ENCODE data around the gene SYMPK. TPM values are rescaled to one million over a fixed set of nuclear protein-coding genes. Genes with fewer than 3 reads are reported as not detected.

SYMPK gene
- total RNA-seq, 1 donor from 2014 or later: 107 TPM

GRCh38 chr19:45785781-45786532 is 77.0 kb downstream of the SYMPK start:
- intact Hi-C loops (cut with micrococcal nuclease): no loop called here

- intact Hi-C loops (cut with micrococcal nuclease): no loop called here
Observed at GRCh38 chr19:45785097-45785496, 77.8 kb downstream of the SYMPK start.

- intact Hi-C loops (cut with micrococcal nuclease): no loop called here
Observed at GRCh38 chr19:45784096-45784495, 78.9 kb downstream of the SYMPK start.

DNA sequence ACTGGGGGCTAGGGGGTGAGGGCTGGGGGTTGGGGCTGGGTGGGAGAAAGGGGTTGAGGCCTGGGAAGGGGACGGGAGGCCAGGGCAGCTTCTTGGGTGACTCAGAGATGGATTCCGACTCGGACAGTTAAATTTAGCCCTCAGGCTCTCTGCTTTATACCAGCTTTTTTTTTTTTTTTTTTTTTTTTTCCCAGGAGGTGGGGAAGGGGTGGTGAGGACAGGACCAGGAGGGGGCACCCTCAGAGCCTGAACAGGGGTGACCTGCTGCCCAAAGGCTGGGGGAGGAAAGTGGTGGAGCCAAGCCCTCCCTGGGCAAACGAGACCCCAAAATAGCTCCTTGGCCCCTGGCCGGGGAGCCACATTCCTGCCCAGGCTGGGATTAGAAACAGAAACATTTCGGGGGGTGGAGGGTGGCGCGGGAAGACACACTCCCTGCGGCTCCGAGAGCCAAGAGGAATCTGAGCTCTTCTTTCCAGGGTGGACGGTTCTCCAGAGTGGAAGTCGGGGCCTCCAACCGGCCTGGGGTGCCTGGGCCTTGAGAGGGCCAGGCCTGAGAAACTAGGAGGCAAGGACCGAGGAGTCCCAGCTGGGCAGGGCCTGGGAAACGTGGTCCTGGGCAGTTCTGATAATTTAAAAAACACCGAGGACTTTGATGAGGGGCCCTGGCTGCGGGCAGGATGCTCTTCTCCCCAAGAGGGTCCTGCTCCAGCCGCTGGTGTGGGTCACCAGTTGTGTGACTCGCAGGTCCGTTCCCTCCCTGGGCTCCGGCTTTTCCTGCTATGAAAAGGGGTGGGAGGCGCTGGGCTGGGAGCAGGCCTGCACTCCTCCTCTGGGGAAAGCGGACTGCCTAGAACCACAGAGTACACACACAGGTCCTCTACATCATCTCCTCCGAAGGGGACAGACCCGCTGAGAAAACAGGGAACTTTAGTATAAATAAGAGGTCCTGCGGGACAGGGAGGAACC is 79.8 kb downstream of the SYMPK start:
- intact Hi-C loops (cut with micrococcal nuclease): no loop called here

DNA sequence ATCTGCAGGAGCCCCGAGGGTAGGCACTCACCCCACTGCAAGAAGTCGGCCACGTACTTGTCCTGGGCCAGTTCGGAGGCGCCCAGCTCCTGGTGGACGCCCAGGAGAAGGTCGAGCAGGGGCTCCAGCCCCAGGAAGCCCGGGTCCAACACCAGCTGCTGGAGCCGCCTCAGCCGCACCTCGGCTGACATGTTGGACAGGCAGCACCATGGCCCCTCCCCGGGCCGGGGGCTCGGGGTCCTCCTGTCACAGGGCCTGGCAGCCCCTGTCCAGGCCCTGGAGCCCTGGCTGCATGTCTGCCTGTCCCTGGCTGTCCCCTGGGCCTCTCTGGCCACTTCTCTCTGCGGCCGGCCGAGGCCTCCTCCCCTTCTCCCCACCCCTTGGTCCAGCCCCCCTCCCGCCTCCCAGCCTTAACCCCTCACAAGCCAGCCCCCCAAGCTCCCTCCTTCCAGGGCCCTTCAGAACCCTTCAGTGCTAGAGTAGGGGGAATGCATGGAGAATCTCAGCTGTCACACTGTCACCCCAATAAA is 80.7 kb downstream of the SYMPK start, which contains the start of gene DMPK:
Gene DMPK (minus strand): TSS at position 329 of the 530 bp plus-strand sequence. CDS start 138 bp downstream, at position 191.
- intact Hi-C loops (cut with micrococcal nuclease): no loop called here

DNA sequence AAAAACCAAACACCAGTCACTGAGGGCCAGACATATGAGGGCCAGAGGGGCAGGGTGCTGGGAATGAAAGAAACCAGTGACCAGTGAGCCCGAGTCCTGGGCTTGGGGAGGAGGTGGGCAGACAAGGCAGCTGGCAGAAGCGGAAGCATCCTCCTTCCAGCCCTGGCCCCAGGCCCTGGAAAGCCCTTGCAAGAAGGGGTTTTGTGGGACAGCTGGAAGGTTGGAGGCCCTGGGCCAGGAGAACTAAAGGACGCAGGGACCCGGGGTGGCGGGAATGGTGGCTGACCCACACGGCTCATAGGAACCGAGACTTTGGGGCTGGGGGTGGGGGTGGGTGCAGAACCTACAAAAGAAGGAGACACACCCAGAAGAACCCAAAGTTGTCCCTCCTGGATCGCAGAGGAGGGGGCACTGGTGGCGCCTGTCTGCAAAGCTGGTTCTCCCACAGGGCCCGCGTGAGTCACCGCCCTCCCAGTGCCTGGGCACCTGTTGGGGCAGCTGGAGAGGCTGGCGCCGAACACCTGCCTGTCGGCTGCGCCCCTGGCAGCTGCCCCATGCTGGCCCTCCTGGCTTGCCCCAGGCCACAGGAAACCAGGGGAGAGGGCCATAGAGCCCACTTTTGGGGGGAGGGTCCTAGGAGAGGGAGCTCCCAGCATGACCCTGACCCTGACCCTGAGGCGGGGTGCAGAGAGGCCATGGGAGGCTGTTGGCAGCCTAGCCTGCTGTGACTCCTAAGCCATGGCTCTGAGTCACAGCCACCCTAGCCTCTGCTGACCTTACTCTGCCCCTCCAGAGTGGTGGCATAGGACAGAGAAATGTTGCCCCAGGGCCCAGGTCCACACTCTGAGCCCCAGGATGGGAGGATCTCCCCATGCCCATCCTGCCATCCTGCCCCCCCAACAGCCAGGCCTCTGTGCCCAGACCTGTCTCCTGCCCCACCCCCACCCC is 81.5 kb downstream of the SYMPK start:
- intact Hi-C loops (cut with micrococcal nuclease): no loop called here

DNA sequence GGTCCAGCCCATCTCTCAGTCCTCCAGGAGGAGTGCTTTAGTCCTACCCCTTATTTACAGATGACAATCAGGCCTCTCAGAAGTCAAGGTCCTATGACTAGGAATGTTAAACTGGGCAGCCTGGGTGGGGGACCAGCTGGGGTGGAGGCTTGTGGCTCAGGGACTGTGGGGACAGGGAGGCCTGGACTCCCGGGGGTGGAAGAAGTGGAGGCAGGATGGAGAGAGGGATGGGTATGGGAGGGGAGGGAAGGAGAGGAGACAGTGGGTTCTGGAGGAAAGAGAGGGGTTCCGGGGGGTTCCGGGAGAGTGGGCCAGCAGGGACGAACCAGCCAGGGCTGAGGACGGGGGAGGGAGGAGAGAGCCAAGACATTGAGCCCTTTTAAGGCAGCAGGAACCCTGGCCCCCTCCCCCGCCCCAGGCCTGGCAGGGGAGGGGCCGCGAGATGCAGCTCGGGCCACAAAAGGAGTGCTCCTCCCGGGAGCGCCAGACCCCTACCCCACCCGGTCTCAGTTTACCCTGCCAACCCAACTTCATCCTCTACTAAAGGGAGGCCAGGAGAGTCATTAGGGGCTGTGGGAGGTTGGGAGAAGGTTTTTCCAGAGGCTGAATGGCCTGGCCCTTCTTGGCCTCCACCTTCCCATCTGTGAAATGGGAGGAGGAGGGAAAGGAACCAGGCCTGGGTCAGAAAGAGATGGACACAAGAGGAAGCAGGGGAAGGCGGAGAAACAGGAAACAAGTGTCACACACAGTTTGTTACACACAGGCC is 82.3 kb downstream of the SYMPK start:
- intact Hi-C loops (cut with micrococcal nuclease): no loop called here

DNA sequence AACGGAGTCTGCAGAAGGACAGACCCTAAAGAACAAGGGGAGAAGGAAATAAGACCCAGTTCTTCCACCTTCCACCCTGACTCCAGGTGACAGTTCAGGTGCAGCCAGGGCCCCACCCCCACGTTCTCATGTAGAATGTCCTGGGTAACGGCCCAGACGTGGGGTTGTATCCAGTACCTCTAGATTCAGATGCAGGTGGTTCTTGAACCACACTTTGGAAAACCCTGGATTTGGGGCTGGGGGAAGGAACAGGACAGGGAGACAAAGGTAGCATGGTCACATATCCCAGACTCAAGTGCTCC is 82.8 kb downstream of the SYMPK start:
- intact Hi-C loops (cut with micrococcal nuclease): no loop called here

DNA sequence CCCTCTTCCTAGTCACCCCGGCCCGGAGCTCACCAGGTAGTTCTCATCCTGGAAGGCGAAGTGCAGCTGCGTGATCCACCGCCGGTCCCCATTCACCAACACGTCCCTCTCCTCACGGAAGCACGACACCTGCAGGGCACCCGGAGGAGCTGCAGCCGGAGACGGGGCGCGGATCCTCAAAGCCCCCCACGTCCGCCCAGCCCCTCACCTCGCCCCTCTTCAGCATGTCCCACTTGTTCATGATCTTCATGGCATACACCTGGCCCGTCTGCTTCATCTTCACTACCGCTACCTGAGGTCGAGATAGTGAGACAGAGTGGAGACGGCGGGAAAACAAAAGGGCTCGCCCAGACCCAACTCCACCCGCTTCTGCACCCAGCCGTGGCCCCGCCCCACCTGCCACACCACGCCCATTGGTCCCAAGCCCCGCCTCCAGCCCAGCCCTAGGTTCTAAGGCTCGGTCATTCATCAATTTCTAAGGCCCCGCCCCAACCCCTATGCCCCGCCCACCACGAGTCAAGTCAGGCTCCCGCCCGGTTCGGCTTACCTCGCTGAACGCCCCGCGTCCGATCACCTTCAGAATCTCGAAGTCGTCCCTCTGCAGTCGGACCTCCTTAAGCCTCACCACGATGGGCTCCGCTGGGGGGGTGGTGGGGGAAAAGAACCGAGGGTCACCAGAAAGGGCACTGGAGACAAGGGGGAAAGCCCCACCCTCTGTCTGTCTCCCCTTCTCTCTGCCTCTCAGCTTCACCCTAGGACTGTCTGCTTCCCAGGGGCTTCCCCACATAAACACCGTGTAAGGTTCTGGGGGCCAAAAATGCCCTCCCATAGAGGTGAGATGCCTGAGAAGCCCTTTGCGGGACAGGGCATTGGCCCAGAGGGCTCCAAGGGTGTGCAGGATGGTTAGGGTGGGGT is 83.5 kb downstream of the SYMPK start:
- intact Hi-C loops (cut with micrococcal nuclease): loop anchor here (1.0 to 10.0 kb wide), 7 partner anchors 9 to 1736 kb away; partner anchors contain the start of genes DMWD, NAPA, QPCTL and SYMPK

DNA sequence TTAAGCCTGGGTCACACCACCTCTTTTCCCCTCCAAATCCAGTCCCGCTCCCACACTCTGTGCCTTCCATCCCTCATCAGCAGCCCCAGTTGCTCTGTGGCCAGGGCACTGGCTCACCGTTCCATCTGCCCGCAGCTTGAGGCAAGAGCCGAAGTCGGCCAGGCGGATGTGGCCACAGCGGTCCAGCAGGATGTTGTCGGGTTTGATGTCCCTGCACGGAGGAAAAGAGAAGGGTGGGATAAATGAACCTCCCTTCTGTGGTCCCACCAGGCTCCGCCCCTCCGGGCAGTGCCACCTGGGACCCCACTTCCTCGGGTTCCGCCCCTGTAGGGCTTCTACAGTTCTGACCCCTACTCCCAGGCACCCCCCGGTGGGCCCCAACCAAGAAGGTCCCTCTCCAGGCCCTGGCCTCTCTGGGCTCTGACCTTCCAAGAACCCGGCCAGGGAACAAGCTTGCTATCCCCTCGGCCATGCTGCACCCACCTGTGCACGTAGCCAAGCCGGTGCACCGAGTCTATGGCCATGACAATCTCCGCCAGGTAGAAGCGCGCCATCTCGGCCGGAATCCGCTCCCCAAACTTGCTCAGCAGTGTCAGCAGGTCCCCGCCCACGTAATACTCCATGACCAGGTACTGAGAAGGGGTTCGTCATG is 84.8 kb downstream of the SYMPK start:
- intact Hi-C loops (cut with micrococcal nuclease): loop anchor here (2.0 to 10.0 kb wide), 2 partner anchors 61 to 487 kb away; no protein-coding TSS in a partner anchor

GRCh38 chr19:45777395-45777961 is 85.5 kb downstream of the SYMPK start:
- intact Hi-C loops (cut with micrococcal nuclease): loop anchor here (10.0 kb wide), 1 partner anchor 487 kb away; no protein-coding TSS in a partner anchor

GRCh38 chr19:45774765-45775164 is 88.2 kb downstream of the SYMPK start:
- intact Hi-C loops (cut with micrococcal nuclease): loop anchor here (5.0 to 10.0 kb wide), 2 partner anchors 243 to 490 kb away; no protein-coding TSS in a partner anchor

DNA sequence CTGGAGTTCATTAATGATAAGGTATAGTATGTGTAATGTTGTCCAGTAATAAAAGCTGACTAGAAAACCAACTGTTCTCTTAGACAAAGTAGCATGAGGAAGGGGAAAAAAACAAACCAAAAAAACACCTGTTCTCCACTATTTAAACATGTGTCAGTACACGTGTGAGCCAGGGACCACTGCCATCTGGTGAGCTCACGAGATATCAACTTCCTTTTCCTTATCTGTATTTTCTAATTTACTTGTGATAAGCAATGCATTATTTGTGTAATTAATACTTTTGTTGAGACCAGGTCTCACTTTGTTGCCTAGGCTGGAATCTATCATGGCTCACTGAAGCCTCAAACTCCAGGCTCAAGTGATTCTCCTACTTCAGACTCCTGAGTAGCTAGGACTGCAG is 89.6 kb downstream of the SYMPK start:
- intact Hi-C loops (cut with micrococcal nuclease): loop anchor here (5.0 to 10.0 kb wide), 2 partner anchors 244 to 491 kb away; no protein-coding TSS in a partner anchor

GRCh38 chr19:45772912-45773311 is 90.0 kb downstream of the SYMPK start:
- intact Hi-C loops (cut with micrococcal nuclease): loop anchor here (5.0 to 10.0 kb wide), 2 partner anchors 244 to 492 kb away; no protein-coding TSS in a partner anchor

DNA sequence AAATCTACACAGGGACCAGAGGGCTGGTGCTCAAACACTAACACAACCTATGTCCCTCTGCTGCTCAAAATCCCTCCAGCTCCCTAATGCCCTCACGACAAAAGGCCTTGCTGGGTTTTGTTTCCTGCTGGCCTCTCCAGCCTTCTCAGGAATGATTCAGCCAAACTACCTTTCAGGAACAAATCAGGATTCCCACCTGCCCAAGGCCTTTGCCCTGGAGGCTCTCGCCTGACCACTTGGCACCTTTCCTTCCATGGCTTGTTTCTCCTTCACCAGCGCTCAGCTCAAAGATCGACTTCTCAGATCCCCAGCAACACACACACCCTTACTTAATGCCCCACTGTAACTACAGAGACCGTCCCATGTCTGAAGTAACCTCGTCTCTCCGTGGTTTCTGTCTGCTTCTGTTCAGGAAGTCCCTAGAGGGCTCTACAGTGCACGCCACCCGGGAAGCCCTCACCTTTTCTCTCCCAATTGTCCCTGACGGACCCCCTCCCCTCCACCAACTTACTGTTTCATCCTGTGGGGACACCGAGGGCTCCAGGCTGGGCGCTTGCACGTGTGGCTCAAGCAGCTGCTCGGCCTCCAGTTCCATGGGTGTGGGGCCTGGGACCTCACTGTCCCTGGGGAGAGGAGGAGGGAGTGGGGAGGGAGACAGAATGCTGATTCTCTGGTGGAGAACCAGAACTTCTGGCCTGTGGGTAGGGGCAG is 90.7 kb downstream of the SYMPK start:
- intact Hi-C loops (cut with micrococcal nuclease): loop anchor here (5.0 to 10.0 kb wide), 2 partner anchors 245 to 493 kb away; no protein-coding TSS in a partner anchor

DNA sequence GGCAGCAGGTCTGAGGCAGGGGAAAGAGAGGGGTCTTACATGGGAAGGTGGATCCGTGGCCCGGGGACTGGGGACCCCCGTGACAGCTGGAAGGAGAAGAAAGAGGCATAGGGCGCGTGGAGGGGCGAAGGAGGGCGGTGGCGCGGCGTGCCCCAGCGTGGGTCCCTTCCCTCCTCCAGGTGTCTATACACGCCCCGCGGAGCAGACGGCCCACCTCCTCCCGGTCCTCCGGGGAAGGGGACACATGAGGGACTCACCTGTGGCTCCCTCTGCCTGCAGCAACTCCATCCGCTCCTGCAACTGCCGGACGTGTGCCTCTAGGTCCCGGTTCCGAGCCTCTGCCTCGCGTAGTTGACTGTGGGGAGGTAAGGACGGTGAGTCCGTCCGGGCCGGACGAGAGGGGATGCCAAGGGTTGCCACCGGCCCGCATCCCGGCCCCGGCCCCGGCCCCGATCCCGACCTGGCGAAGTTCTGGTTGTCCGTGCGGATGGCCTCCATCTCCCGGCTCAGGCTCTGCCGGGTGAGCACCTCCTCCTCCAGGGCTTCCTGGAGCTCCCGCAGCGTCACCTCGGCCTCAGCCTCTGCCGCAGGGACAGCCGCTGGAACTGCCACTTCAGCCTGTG is 91.5 kb downstream of the SYMPK start:
- intact Hi-C loops (cut with micrococcal nuclease): loop anchor here (5.0 to 10.0 kb wide), 2 partner anchors 246 to 493 kb away; no protein-coding TSS in a partner anchor
